Activated CD8-positive, alpha-beta memory T cell treated with anti-CD3 and anti-CD28 coated beads, Interleukin-2, amount 50 U/mL, for 24 hours (primary cell): ENCODE measurements around the gene ADARB1.

ENCODE experiments used
- DNase-seq: peaks from one replicate; pipeline ENCODE4 v3.0.0-alpha.2; 2020; ENCODE audit errors: extremely low read depth

Gene ADARB1

DNA sequence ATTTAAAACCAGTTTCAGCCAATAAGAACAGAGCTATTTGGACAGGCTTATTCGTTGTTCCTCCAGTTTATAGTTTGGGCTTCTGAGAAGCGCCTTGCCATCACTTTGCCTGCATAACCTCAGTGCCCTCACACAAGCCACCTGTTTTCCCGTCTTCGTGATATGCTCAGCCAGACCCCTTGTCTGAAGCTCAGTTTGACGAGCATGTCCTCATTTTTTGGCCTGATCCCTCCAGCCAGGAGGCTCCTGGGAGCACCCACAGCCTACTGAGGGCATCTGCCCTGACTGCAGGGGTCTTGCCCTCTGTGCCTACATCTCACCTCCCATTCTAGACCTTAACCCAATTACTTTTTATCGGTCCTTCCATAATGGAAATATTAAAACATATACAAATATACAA, 95.3 kb downstream of the ADARB1 start:
- DNase-seq, result no peak

DNA sequence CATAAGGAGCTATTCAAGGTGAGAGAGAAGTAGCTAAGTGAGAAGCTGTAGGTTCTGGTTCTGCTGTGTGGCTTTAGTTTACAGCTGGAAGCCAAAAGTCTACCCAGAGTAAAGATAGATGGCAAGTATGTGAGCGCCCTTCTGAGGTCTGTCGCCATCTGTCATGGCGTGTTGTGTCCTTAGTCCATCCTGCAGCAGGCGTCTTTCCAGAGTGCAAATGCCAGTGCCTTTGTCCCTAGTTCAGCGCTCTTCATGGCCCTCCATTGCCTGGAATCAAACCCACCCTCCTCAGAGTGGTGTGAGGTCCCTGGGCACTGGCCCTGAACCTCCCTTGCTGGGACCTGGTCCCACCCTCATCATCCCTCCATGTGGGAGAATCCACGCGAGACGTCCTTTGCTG, 96.6 kb downstream of the ADARB1 start:
- no peak for DNase-seq

DNA sequence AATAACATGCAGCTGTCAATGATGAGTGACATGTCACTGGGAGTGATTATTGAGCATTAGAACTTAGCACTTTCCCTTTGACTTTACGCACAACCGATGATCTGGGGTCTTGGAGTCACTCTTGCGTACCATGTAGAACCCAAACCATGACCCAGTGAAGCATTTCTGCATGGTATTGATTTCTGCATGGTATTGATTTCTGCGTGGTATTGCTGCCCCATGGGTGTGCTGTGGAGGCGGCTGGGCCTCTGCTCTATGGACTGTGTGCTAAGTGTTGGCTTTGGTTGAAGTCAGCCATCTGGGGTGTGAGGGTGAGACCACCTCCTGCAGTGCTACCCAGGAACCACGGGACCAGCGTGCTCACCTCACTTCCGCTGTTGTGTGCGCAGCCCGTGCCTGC, 98.0 kb downstream of the ADARB1 start:
- no peak for DNase-seq

DNA sequence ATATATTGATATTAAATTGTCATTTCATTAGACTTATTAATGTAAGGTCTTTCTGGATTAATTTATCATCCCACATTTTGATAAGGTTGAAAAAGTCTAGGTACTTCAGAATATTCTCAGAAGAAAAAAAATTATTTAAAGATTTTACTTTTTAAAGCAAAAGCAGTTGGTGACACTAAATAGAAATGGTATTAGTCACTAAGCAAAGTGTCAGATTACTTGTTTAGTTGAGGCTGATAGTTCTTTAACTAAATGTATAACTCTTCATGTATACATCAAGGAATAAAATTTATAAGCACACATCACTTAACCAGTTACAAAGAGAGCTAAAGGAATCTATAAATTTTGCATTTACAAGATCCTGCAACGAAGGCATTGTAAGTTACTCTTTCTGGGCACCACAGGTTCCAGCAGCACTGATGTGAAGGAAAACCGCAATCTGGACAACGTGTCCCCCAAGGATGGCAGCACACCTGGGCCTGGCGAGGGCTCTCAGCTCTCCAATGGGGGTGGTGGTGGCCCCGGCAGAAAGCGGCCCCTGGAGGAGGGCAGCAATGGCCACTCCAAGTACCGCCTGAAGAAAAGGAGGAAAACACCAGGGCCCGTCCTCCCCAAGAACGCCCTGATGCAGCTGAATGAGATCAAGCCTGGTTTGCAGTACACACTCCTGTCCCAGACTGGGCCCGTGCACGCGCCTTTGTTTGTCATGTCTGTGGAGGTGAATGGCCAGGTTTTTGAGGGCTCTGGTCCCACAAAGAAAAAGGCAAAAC, 101.1 kb downstream of the ADARB1 start:
- no peak for DNase-seq

DNA sequence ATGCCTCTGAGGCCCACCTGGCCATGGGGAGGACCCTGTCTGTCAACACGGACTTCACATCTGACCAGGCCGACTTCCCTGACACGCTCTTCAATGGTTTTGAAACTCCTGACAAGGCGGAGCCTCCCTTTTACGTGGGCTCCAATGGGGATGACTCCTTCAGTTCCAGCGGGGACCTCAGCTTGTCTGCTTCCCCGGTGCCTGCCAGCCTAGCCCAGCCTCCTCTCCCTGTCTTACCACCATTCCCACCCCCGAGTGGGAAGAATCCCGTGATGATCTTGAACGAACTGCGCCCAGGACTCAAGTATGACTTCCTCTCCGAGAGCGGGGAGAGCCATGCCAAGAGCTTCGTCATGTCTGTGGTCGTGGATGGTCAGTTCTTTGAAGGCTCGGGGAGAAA, 101.8 kb downstream of the ADARB1 start:
- DNase-seq, result no peak

DNA sequence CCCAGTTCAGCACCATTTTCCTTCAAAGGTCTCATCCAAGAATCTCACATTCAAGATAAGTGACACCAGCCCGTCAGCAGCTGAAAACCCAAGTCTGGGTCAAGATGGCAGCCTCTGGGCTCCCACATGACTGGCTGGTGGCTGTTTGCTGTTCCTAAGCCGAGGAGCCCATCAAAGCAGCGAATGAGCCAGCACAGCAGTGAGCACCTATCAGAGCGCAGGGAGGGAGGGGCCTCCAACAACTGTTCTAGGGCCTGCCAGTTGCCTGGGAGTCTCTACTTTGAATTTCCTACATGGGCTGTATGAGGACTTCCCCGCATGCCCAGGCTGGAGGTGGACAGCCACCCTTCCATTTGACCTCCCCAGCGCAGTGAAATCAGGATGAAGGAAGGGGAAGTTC, 102.7 kb downstream of the ADARB1 start:
- no peak for DNase-seq

DNA sequence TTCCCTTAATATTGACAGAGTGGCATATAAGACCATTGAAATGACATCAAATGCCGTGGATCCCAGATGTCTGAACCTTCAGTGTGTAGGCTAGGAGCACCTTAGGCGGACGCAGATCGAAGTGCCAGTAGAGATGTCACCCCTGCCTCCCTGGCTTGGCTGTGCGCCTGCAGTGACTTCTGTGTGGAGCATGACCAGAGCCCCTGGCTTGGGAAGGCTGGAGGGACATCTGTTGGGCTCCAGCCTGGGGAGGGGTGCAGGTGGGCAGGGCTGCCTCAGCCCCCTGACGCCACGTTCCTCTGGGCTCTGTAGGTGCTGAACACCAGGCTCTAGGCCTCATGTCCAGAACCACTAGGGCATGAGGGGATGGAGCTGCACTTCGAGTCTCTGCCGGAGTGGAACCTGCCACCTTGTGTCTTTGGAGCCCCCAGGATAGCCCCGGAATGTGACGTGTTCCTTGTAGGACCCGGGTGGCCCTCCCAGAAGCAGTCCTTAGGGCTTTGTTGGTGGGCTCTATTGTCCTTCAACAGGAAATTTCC, 103.8 kb downstream of the ADARB1 start:
- no peak for DNase-seq

DNA sequence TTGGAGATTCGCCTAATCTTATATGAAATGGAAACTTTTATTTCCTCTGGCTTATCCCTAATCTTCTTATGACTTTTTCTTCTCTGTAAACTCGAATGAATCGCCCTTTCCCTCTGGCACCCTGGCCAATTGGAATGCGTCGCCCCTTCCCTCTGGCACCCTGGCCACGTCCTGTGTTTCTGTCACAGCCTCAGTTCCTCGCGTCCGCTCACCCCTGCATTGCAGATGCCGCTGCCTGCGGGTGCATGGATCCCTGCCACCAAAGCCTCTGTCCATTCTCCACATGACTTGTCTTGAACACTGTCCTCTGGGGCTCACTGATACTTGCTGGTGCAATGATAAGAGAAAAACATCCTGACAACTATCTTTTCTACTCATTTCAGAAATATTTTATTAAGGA, 104.6 kb downstream of the ADARB1 start:
- DNase-seq, result no peak

DNA sequence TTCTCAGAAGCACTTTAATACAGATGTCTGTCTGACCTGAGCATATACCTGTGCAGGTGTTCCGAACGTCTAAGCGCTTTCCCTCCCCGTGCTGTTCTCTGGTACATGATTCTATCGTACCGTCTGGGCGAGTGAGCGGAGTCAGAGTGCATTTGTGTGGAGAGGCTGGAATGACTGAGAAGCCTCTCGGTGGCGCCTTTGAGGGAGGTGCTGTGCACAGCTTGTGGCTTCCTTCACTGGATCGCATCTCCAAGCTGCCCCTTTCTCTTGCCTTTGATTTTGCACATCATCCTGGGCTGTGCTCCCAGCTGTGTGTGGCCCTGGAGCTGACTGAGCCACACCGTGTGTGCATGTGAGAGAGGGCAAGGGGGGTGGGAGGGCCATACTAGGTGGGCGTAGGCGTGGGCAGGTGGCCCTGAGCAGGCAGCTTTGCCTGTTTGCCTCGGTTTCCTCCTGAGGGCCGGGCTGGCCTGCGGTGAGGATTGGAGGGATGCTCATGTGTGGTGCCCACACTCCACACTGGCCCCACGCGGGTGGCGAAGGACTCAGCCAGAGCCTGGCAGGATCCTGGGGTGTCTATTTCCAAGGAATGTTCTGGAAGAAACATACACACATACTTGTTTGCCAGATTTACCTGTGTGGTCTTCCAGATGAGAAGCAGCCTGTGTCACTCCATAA, 105.3 kb downstream of the ADARB1 start:
- no peak for DNase-seq

DNA sequence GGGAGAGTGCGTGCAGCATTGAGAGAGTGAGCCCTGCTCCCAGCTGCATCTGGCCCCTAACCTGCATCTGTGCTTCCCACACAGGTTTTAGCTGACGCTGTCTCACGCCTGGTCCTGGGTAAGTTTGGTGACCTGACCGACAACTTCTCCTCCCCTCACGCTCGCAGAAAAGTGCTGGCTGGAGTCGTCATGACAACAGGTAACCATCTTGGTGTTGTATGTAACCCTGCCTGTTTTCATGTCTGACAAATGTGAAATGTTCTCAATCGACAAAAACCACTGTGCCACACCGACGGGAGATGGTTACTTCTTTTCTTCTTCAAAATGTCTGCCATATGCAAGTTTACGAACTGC, 105.8 kb downstream of the ADARB1 start:
- DNase-seq, result no peak

DNA sequence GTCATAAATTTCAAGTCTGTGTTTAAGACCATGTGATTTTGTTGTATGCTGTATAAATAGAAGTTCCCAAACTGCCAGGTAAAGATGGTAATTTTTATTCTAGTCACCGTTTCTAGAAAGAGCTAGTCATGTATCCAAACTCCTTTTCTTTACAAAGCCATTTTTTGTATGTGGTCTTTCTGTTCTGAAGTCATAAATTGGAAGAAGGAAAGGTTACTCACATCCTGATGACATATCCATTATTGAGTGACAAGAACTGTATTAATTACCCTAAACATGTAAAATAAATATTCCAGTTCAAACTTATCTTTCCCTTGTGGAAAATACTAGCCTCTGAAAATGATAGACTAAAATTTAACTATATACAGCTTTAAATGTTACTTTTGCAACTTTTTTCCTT, 108.6 kb downstream of the ADARB1 start:
- DNase-seq, result no peak

DNA sequence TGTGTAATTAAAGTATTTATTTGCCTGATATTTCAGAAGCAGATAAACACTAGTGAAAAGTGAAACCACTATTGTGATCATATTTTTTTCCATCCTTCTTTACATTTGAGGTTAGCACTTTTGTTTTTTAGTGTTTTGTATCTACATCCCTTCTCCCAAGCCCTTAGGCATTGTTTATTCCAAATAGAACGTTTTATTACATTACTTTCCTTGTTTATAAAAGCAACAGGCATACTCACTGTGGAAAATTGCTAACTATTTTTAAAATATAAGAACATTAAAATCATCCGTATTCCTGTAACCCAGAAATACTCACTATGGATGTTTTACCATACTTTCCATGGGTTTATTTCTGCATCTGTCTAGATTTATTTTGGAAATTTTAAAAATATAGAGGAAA, 109.5 kb downstream of the ADARB1 start:
- no peak for DNase-seq

DNA sequence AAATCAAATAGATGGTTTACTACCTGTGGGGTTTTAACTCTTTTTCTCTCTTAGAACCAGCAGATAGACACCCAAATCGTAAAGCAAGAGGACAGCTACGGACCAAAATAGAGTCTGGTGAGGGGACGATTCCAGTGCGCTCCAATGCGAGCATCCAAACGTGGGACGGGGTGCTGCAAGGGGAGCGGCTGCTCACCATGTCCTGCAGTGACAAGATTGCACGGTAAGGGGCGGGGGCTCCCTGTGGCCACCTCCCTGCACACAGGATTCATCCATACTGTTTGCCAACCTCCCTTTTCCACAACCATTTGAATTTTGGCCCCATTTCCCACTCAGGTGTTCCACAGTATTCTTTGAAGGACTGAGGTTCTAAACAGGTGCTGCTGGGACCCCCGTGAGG, 110.5 kb downstream of the ADARB1 start:
- DNase-seq, result no peak

DNA sequence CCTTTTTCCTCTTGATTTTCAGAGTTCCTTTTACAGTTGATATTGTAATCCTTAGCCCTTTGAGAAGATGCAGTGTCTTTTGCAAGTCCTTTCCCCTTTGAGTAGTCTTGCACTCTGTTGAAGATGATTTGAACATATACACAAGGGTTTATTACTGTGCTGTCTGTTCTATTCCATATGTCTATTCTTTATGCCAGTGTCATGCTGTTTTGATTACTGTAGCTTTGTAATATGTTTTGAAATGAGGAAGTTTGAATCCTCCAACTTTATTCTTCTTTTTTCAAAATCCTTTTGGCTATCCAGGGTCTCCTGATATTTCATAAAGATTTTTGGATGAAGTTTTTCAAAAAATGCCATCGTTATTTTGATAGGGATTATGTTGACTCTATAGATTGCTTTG, 112.3 kb downstream of the ADARB1 start:
- DNase-seq, result no peak

DNA sequence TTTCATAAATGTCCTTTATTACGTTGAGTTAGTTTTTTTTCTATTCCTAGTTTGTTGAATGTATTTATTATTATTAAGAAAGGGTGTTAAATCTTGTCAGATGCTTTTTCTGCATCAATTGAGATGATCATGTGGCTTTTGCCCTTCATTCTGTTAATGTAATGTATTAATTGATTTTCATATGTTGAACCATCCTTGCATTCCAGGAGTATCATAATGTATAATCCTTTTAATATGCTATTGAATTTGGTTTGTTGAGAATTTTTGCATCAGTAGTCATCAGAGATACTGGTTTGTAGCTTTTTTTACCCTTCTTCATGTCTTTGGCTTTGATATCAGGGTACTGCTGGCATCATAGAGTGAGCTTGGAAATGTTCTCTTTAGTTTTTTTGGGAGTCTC, 113.3 kb downstream of the ADARB1 start:
- DNase-seq, result no peak

DNA sequence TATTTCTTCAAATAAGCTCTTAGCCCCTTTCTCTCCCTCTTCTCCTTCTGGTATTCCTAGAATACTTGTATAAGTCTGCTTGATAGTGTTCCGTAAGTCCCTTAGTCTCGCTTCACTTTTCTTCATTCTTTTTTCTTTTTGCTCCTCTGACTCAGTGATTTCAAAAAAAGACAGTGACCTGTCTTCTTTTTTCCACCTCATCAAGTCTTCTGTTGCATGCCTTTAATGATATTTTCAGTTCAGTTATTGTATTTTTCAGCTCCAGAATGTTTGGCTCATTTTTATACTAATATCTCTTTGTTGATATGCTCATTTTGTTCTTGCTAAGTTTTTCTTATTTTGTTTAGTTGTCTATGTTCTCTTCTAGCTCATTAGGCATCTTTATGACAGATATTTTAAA, 115.6 kb downstream of the ADARB1 start:
- no peak for DNase-seq

DNA sequence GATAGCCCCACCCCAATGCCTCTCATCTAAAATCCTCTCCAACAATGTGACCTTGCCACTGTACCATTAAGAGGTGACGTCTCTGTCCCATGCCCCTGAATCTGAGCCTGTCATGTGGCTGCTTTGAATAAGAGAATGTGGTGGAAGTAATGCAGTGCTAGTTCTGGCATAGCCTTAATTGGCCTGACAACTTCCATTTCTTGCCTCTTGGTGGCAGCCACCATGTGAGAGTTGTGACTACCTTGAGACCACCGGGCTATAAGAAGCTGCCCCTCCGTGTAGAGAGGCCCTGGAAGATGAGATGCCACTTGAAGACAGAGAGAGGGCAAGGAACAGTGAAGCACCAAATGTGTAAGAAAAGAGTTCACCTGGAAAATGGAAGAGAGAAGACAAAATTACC, 118.0 kb downstream of the ADARB1 start:
- DNase-seq, result no peak

DNA sequence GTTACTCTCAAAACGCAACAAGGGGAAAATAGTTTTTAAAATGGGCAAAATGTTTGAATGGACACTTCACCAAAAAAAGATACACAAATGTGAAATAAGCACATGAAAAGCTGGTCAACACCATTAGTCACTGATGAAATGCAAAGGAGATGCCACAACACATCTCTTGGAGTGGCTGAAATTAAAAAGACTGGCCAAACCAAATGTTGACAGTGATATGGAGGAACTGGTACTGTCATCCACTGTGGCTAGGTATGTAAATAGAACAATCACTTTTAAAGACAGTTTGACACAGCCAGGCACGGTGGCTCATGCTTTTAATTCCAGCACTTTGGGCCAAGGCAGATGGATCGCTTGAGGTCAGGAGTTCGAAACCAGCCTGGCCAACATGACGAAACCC, 122.2 kb downstream of the ADARB1 start:
- no peak for DNase-seq

DNA sequence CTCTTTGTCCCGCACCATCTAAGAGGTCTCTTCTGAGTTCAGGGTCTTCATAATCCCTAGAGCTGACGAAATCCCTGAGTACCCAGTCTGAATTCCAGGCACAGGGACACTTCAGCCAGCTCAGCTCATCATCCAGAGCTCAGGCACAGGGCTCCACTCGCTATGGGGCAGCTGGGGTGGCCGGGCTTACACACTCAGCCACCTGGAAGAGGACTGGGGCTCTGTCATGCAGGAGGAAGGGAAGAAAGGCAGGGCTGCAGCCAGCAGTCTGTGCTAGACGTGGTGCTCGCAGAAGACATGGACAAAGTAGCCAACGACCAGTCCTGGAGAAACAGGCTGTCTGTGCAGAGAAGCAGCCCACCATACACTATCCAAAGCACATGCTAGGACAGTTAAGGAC, 124.8 kb downstream of the ADARB1 start:
- DNase-seq, result no peak

DNA sequence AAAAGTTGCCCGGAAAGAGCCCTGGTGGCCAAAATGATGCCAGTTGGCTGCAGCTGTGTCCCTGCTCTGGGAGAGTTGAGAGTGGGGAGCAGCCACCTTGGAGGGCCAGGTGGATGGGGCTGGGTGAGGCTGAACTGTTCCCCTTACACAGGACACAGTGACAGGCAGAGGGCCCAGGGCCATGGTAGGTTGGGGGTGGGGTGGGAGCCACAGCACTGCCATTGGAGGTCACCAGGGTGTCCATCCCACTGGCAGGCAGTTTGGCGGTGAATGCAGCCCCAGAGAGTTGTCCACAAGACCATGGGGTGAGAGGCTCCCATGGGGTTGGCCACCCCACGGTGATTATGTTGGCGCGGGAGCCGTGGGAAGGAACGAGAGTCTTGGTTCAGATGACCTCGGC, 125.7 kb downstream of the ADARB1 start:
- no peak for DNase-seq

DNA sequence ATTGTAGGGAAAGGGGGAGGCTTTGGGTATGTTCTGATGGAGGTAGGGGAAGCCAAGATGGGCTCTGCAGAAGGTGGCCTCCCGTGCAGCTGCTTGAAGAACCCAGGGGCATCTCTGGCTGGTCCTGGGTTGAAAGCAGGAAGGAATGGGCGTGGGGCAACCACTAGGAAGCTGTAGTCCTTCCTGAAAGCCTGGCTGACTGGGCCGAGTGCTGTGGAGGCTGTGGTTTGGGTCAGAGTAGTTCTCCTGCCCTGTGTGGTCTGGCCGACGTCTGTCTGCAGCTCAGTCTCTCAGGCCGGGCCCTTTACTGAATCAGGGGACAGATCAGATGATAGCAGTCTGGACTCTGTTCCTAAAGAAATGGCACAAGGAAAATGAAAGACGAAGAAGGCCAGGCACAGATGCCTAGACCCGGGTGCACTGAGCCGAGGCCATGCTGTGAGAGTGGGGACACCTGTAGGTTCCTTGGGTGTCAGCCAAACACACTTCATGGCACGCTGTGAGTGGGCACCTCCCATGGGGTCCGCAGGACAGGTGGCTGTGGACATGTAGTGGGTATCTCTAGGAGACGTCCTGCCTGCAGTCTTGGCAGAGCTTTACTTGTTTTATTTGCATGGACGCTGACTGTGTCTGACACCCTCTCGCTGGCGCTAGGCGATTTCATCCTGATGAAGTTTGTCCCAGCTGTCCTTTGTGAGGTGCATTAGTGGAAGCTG, 126.4 kb downstream of the ADARB1 start:
- DNase-seq, result no peak

DNA sequence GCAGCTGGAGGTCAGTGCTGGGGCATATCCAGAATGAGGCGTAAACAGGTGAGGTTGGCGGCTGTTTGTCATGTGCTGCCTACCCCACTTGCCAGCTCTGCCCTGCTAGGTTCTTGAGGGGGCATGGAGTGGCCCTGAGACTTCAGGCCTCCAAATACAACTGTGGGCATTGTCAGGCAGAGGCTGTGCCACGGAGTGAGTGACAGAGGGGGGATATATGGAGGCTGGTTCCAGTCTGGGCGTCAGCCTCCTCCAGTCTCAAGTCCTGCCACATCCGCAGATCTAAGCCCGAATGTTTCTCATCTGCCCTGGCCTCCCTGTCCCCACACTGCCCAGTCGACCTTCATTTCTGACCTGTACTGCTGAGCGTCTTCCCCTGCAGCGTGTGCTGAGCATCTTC, 128.0 kb downstream of the ADARB1 start:
- DNase-seq, result no peak

DNA sequence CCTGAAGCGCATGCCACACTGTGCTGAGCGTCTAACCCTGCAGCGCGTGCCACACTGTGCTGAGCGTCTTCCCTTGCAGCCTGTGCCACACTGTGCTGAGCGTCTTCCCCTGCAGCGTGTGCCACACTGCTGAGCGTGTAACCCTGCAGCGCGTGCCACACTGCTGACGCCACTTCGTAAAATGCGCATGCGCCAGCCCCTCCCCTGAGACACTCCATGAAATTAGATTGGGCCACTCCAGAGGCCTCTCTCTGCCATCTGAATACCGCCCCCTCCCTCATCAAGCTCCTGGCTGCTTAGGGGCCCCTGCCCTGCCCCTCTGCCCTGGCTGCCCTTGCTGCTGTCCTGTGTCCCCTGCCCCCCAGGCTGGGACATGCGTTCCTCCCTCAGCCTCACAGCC, 128.5 kb downstream of the ADARB1 start:
- no peak for DNase-seq
